ENCODE results near the gene NCAM2. TPM values are rescaled to one million over a fixed set of nuclear protein-coding genes. Genes with fewer than 3 reads are reported as not detected.

Gene NCAM2
- total RNA-seq, 4 donors from 2014 or later, result 0.31 to 2.3 (median 1.7) TPM

GRCh38 chr21:21156957-21157356 lies 158.7 kb downstream of the NCAM2 start:
- DNase-seq (ENCODE audit: low spot score), result no peak
- TF ChIP-seq, protein P1, sequence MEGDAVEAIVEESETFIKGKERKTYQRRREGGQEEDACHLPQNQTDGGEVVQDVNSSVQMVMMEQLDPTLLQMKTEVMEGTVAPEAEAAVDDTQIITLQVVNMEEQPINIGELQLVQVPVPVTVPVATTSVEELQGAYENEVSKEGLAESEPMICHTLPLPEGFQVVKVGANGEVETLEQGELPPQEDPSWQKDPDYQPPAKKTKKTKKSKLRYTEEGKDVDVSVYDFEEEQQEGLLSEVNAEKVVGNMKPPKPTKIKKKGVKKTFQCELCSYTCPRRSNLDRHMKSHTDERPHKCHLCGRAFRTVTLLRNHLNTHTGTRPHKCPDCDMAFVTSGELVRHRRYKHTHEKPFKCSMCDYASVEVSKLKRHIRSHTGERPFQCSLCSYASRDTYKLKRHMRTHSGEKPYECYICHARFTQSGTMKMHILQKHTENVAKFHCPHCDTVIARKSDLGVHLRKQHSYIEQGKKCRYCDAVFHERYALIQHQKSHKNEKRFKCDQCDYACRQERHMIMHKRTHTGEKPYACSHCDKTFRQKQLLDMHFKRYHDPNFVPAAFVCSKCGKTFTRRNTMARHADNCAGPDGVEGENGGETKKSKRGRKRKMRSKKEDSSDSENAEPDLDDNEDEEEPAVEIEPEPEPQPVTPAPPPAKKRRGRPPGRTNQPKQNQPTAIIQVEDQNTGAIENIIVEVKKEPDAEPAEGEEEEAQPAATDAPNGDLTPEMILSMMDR (IDR thresholded peaks at IDR 0.05), result no peak
- no peak for ATAC-seq (ENCODE audit: low FRiP score)

GRCh38 chr21:21158376-21158918 lies 160.2 kb downstream of the NCAM2 start:
- TF ChIP-seq, protein P1 (IDR thresholded peaks at IDR 0.05), result no peak
- DNase-seq (ENCODE audit: low spot score), result no peak
- ATAC-seq (ENCODE audit: low FRiP score), result no peak

GRCh38 chr21:21159253-21159899 lies 161.2 kb downstream of the NCAM2 start:
- TF ChIP-seq, protein P1 (IDR thresholded peaks at IDR 0.05), result no peak

DNA sequence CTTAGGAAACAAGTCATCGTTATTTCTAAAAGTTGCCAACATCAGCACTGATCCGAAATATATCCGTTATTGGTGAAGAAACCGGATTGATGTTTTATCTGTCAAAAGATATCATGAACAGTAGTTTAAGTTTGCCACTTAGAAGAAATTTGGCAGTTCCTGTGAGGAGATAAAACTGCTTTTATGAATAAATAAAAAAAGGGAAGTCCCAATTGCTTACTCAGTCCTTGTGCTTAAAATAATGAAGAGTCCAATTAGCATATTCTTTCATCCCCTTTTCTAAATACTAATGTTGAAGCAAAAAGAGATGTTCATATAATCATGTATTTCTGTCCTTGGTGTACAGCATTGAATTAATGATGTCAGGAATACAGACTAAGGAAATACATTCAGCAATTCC lies 164.6 kb downstream of the NCAM2 start:
- DNase-seq (ENCODE audit: low spot score) (no peak), ATAC-seq (ENCODE audit: low FRiP score) (no peak)
- TF ChIP-seq, protein P1 (IDR thresholded peaks at IDR 0.05), result no peak

More at GRCh38 chr21:21159253-21159899, 161.2 kb downstream of the NCAM2 start:
- no peak for ATAC-seq (ENCODE audit: low FRiP score)
- no peak for DNase-seq (ENCODE audit: low spot score)

- ATAC-seq (ENCODE audit: low FRiP score), result no peak
- peak; percentile 33 for DNase-seq (ENCODE audit: low spot score)
- TF ChIP-seq, protein P1 (IDR thresholded peaks at IDR 0.05), result no peak
These were observed 165.7 kb downstream of the NCAM2 start for GRCh38 chr21:21163904-21164303.

GRCh38 chr21:21165063-21165645 lies 166.9 kb downstream of the NCAM2 start:
- ATAC-seq (ENCODE audit: low FRiP score) (no peak), DNase-seq (ENCODE audit: low spot score) (no peak)
- TF ChIP-seq, protein P1 (IDR thresholded peaks at IDR 0.05), result no peak

GRCh38 chr21:21174676-21175075 lies 176.5 kb downstream of the NCAM2 start:
- TF ChIP-seq, protein P1 (IDR thresholded peaks at IDR 0.05), result no peak
- no peak for DNase-seq (ENCODE audit: low spot score)
- no peak for ATAC-seq (ENCODE audit: low FRiP score)
